Central memory CD8-positive, alpha-beta T cell (primary cell): ENCODE measurements around the gene ADAMTS18.

Source experiments
- ATAC-seq: fragments of 150-1000 bp; cut with Tn5 transposase; replicated peaks from 2 replicates; pipeline ENCODE4 v1.10.0; 2022; ENCODE audit warnings: mild to moderate bottlenecking, moderate FRiP score, moderate number of reproducible peaks; ENCODE audit not compliant: poor library complexity, severe bottlenecking; ENCODE audit errors: extremely low read depth
- DNase-seq, 2 donors: peaks; one replicate each; pipeline ENCODE4 v3.0.0; 2021; ENCODE audit warnings: low spot score in 2 of 2
- H3K27ac Mint-ChIP-seq: one replicate; pipeline ENCODE4 v1.8.0; 2022; ENCODE audit warnings: low read depth, mild to moderate bottlenecking, moderate library complexity, mixed read lengths
- H3K27me3 Mint-ChIP-seq: one replicate; pipeline ENCODE4 v1.8.0; 2022; ENCODE audit warnings: mixed read lengths
- H3K36me3 Mint-ChIP-seq: one replicate; pipeline ENCODE4 v1.8.0; 2022; ENCODE audit warnings: mild to moderate bottlenecking, moderate library complexity, mixed read lengths; ENCODE audit not compliant: insufficient read depth
- H3K4me1 Mint-ChIP-seq: one replicate; pipeline ENCODE4 v1.8.0; 2022; ENCODE audit warnings: mixed read lengths
- H3K4me3 Mint-ChIP-seq: one replicate; pipeline ENCODE4 v1.8.0; 2022; ENCODE audit warnings: mild to moderate bottlenecking, moderate library complexity, mixed read lengths
- H3K9me3 Mint-ChIP-seq: one replicate; pipeline ENCODE4 v1.8.0; 2022; ENCODE audit warnings: mixed read lengths

The ADAMTS18 gene

GRCh38 chr16:77402672-77403071 is 32.2 kb downstream of the ADAMTS18 start:
- H3K4me1 Mint-ChIP-seq: no peaks in the 10 kb centered on the region
- DNase-seq: no peak
- no peak overlapping the region for H3K4me3 Mint-ChIP-seq
- H3K36me3 Mint-ChIP-seq: no peaks in the 10 kb centered on the region
- H3K27ac Mint-ChIP-seq: no peak overlapping the region
- peaks cover 5% of the 10 kb centered on the region for H3K9me3 Mint-ChIP-seq
- H3K27me3 Mint-ChIP-seq: peaks cover 6% of the 10 kb centered on the region
- no peak for ATAC-seq

- ATAC-seq: no peak
- no peaks in the 10 kb centered on the region for H3K36me3 Mint-ChIP-seq
- DNase-seq: no peak
- H3K9me3 Mint-ChIP-seq: peaks cover 5% of the 10 kb centered on the region
- H3K27ac Mint-ChIP-seq: no peak overlapping the region
- H3K4me3 Mint-ChIP-seq: no peak overlapping the region
- H3K4me1 Mint-ChIP-seq: no peaks in the 10 kb centered on the region
- H3K27me3 Mint-ChIP-seq: peaks cover 6% of the 10 kb centered on the region
Observed at GRCh38 chr16:77402118-77402517, 32.7 kb downstream of the ADAMTS18 start.

DNA sequence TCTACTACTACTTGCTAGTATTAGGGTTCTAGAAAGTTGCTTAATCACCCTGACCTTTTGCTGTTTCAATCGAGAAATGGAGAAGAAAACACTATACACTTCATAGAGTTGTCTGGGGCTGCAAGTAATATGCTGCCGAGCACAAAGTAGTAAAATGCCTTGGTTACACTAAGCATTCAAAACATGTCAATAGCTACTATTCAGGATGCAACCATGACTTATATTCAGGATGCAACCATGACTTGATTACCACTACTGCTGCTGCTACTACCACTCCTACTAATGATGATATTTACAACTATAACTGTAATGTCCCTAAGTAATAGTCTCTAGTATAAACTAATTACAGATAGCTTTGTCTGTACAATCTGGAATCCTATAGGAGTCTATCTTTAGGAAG is 35.3 kb downstream of the ADAMTS18 start:
- no peaks in the 10 kb centered on the region for H3K36me3 Mint-ChIP-seq
- H3K27me3 Mint-ChIP-seq: peaks cover 6% of the 10 kb centered on the region

GRCh38 chr16:77399066-77399465 is 35.8 kb downstream of the ADAMTS18 start:
- H3K27me3 Mint-ChIP-seq: peaks cover 6% of the 10 kb centered on the region
- H3K9me3 Mint-ChIP-seq: peaks cover 5% of the 10 kb centered on the region
- no peaks in the 10 kb centered on the region for H3K4me1 Mint-ChIP-seq
- no peak for DNase-seq
- ATAC-seq: no peak
- H3K27ac Mint-ChIP-seq: no peak overlapping the region
- no peaks in the 10 kb centered on the region for H3K36me3 Mint-ChIP-seq
- H3K4me3 Mint-ChIP-seq: no peak overlapping the region

More for the DNA sequence above, 35.3 kb downstream of the ADAMTS18 start:
- H3K4me1 Mint-ChIP-seq: no peaks in the 10 kb centered on the region
- H3K4me3 Mint-ChIP-seq: no peak overlapping the region
- ATAC-seq: no peak
- H3K27ac Mint-ChIP-seq: no peak overlapping the region
- DNase-seq: no peak
- peaks cover 5% of the 10 kb centered on the region for H3K9me3 Mint-ChIP-seq

- no peak overlapping the region for H3K4me3 Mint-ChIP-seq
- no peak overlapping the region for H3K27ac Mint-ChIP-seq
- H3K9me3 Mint-ChIP-seq: peaks cover 5% of the 10 kb centered on the region
- ATAC-seq (no peak), DNase-seq (no peak)
- H3K4me1 Mint-ChIP-seq: no peaks in the 10 kb centered on the region
- no peaks in the 10 kb centered on the region for H3K36me3 Mint-ChIP-seq
- H3K27me3 Mint-ChIP-seq: peaks cover 6% of the 10 kb centered on the region
Observed at GRCh38 chr16:77398495-77398894, 36.3 kb downstream of the ADAMTS18 start.

- no peak for ATAC-seq
- Mint-ChIP-seq H3K27ac (no peak overlapping the region), H3K4me1 (no peaks in the 10 kb centered on the region), H3K9me3 (peaks cover 5% of the 10 kb centered on the region), H3K4me3 (no peak overlapping the region), H3K27me3 (peaks cover 5% of the 10 kb centered on the region), H3K36me3 (no peaks in the 10 kb centered on the region)
- DNase-seq: no peak
Observed at GRCh38 chr16:77396461-77396860, 38.4 kb downstream of the ADAMTS18 start.

DNA sequence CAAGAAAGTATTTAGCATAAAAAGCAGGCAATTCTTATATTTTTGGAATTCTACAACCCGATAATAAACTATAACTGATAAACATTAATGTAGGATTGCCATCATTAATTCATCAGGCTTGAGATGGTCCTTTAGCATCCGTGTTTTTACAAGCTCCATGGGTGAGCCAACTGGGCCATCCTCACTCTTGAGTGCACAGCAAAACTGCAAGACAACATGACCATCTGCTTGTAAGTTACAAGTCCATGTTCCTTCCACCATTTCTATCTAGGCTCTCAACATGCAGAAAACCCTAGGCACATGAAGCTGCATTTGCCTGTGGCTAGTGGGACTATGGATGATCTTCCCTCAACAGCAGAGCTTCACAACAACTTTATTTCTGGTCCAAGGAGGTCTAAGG is 40.1 kb downstream of the ADAMTS18 start:
- H3K9me3 Mint-ChIP-seq: peaks cover 5% of the 10 kb centered on the region
- H3K4me3 Mint-ChIP-seq: no peak overlapping the region

DNA sequence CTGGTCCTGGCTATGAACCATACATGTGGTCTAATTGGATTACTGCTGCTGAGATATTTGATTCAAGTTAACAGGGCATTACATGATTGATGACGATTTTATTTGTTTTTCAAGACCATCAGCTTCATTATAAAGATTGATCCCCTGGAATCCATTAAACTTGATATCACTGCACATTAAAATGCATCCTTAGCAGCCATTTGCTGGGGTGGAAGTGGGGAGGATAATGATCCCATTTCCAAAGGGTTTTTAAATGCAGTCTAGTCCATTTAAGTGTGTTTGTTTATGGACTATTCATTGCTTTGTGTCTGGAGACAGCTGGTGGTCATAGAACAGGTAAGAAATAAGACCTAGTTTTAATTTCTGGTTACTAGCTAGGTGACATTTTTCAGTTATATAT is 40.9 kb downstream of the ADAMTS18 start:
- no peak overlapping the region for H3K27ac Mint-ChIP-seq

More for the DNA sequence above, 40.1 kb downstream of the ADAMTS18 start:
- no peaks in the 10 kb centered on the region for H3K36me3 Mint-ChIP-seq
- no peak overlapping the region for H3K27ac Mint-ChIP-seq
- H3K27me3 Mint-ChIP-seq: no peaks in the 10 kb centered on the region
- no peak for DNase-seq
- H3K4me1 Mint-ChIP-seq: no peaks in the 10 kb centered on the region
- ATAC-seq: no peak

GRCh38 chr16:77387815-77388209 is 47.0 kb downstream of the ADAMTS18 start:
- H3K36me3 Mint-ChIP-seq: no peaks in the 10 kb centered on the region
- no peaks in the 10 kb centered on the region for H3K9me3 Mint-ChIP-seq
- H3K27ac Mint-ChIP-seq: no peak overlapping the region
- no peak overlapping the region for H3K4me3 Mint-ChIP-seq
- ATAC-seq (no peak), DNase-seq (no peak)
- no peaks in the 10 kb centered on the region for H3K4me1 Mint-ChIP-seq
- no peaks in the 10 kb centered on the region for H3K27me3 Mint-ChIP-seq

More for the DNA sequence above, 40.9 kb downstream of the ADAMTS18 start:
- H3K27me3 Mint-ChIP-seq: no peaks in the 10 kb centered on the region
- ATAC-seq (no peak), DNase-seq (no peak)
- no peaks in the 10 kb centered on the region for H3K4me1 Mint-ChIP-seq
- H3K9me3 Mint-ChIP-seq: peaks cover 5% of the 10 kb centered on the region
- no peaks in the 10 kb centered on the region for H3K36me3 Mint-ChIP-seq
- no peak overlapping the region for H3K4me3 Mint-ChIP-seq

- Mint-ChIP-seq H3K27ac (no peak overlapping the region), H3K27me3 (no peaks in the 10 kb centered on the region), H3K4me1 (no peaks in the 10 kb centered on the region), H3K9me3 (no peaks in the 10 kb centered on the region), H3K36me3 (no peaks in the 10 kb centered on the region), H3K4me3 (no peak overlapping the region)
- no peak for DNase-seq
- no peak for ATAC-seq
Observed at GRCh38 chr16:77386831-77387814, 47.7 kb downstream of the ADAMTS18 start.

- H3K9me3 Mint-ChIP-seq: no peaks in the 10 kb centered on the region
- H3K4me3 Mint-ChIP-seq: no peak overlapping the region
- H3K36me3 Mint-ChIP-seq: no peaks in the 10 kb centered on the region
- H3K27me3 Mint-ChIP-seq: no peaks in the 10 kb centered on the region
- no peak overlapping the region for H3K27ac Mint-ChIP-seq
- DNase-seq (no peak), ATAC-seq (no peak)
- H3K4me1 Mint-ChIP-seq: no peaks in the 10 kb centered on the region
Observed at GRCh38 chr16:77385481-77385880, 49.4 kb downstream of the ADAMTS18 start.

DNA sequence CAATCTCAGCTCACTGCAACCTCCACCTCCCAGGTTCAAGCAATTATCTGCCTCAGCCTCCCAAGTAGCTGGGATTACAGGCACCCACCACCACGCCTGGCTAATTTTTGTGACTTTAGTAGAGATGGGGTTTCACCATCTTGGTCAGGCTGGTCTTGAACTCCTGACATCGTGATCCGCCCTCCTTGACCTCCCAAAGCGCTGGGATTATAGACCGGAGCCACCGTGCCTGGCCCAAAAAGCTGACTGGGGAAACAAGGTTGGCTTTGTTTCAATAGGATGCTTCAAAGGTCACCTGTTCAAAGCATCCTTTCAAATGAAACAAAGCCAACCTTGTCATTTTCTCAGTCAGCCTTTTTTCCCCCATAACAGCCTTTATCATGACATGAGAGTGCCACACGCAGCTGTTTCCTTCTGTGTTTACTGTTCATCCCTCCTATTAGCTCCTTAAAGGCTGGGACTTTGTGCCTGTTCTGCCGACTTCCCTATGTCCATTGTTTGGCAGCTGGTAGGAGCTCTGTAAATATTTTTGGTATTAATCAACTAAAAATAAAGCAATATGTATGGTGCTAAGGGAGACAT is 51.1 kb downstream of the ADAMTS18 start:
- no peak for ATAC-seq
- no peak for DNase-seq
- Mint-ChIP-seq H3K9me3 (no peaks in the 10 kb centered on the region), H3K4me3 (no peak overlapping the region), H3K4me1 (no peaks in the 10 kb centered on the region), H3K27ac (no peak overlapping the region), H3K27me3 (no peaks in the 10 kb centered on the region), H3K36me3 (peaks cover 1% of the 10 kb centered on the region)

GRCh38 chr16:77376358-77376757 is 58.5 kb downstream of the ADAMTS18 start:
- Mint-ChIP-seq H3K4me1 (no peaks in the 10 kb centered on the region), H3K27me3 (peaks cover 10% of the 10 kb centered on the region), H3K27ac (no peak overlapping the region), H3K4me3 (no peak overlapping the region), H3K36me3 (peaks cover 3% of the 10 kb centered on the region), H3K9me3 (no peaks in the 10 kb centered on the region)
- no peak for ATAC-seq
- no peak for DNase-seq
